GM12878 (cell line): ENCODE data around the gene OGFOD2. TPM values are rescaled to one million over a fixed set of nuclear protein-coding genes. Genes with fewer than 3 reads are reported as not detected.

Experiments used
- ATAC-seq: fragments of 200-7000 bp; cut with Tn5 transposase; 3 replicates; pipeline ENCODE4 v1.9.1; 2020; ENCODE audit warnings: mild to moderate bottlenecking, moderate library complexity
- BruUV-seq: library from RNA; stranded (reverse); fragments of 400-500 nt; replicated peaks from 2 replicates; lab custom pipeline; 2021; lab: Mats Ljungman, UMichigan
- CTCF ChIA-PET: fragments of 300-600 bp; sonication (Branson Sonifier 250); formaldehyde crosslinking; extraction: SDS; loops from one replicate; lab custom pipeline; 2021; ENCODE audit warnings: inconsistent platforms; lab: Yijun Ruan, JAX
- POLR2A ChIA-PET: fragments of 350-600 bp; formaldehyde crosslinking; extraction: SDS; loops from one replicate; lab custom pipeline; 2021; ENCODE audit warnings: inconsistent platforms; lab: Charles Lee
- RAD21 ChIA-PET: fragments of 300-600 bp; sonication (Branson Sonifier 250); formaldehyde crosslinking; loops from one replicate; lab custom pipeline; 2023; ENCODE audit warnings: antibody characterized with exemption; ENCODE audit not compliant: unreplicated experiment; lab: Charles Lee
- SMC1A ChIA-PET: fragments of 300-600 bp; sonication (Branson Sonifier 250); formaldehyde crosslinking; loops from one replicate; lab custom pipeline; 2023; ENCODE audit not compliant: unreplicated experiment, uncharacterized antibody; lab: Charles Lee
- DNase-seq: peaks from one replicate; pipeline ENCODE4 v3.0.0-alpha.2; 2011; ENCODE audit warnings: low read depth, low spot score
- FAIRE-seq: peaks from 3 replicates; lab custom pipeline; 2011; peaks lifted over from hg19 to GRCh38; lab: Jason Lieb, UNC
- H2AFZ ChIP-seq: 2 replicates; pipeline ENCODE4 v1.6.0; 2011; ENCODE audit warnings: low read depth, low read length, control low read depth; ENCODE audit not compliant: control insufficient read depth
- H3K27ac ChIP-seq: 2 replicates; pipeline ENCODE4 v1.5.1; 2011; ENCODE audit warnings: control low read depth; ENCODE audit not compliant: control insufficient read depth, insufficient read depth
- H3K27me3 ChIP-seq, 2 experiments: replicated peaks in 1 of 2; 2 replicates each; pipeline versions ENCODE4 v1.6.0 to v1.6.1; 2011; ENCODE audit warnings: low read length in 1 of 2; ENCODE audit not compliant: control insufficient read depth in 2 of 2, insufficient read depth in 2 of 2
- H3K36me3 ChIP-seq, 2 experiments: 2 replicates each; pipeline ENCODE4 v1.5.1; 2011; ENCODE audit warnings: low read length in 1 of 2; ENCODE audit not compliant: control insufficient read depth in 2 of 2, insufficient read depth in 2 of 2
- H3K4me1 ChIP-seq: 2 replicates; pipeline ENCODE4 v1.6.1; 2011; ENCODE audit warnings: mild to moderate bottlenecking, low read length, moderate library complexity, mixed read lengths; ENCODE audit not compliant: control insufficient read depth, insufficient read depth
- H3K4me2 ChIP-seq: 2 replicates; pipeline ENCODE4 v1.6.0; 2011; ENCODE audit warnings: control low read depth; ENCODE audit not compliant: control insufficient read depth, insufficient read depth
- H3K4me3 ChIP-seq: fragments of 200-600 bp; sonication (generic); 2 replicates; pipeline ENCODE4 v1.5.1; 2016
- H3K79me2 ChIP-seq: 2 replicates; pipeline ENCODE4 v1.6.0; 2011; ENCODE audit warnings: low read length; ENCODE audit not compliant: control insufficient read depth, insufficient read depth
- H3K9ac ChIP-seq: 2 replicates; pipeline ENCODE4 v1.8.0; 2011; ENCODE audit warnings: low read length, control low read depth, mixed read lengths; ENCODE audit not compliant: control insufficient read depth, insufficient read depth
- H3K9me3 ChIP-seq: replicated peaks from 3 replicates; pipeline ENCODE4 v1.5.1; 2011; ENCODE audit warnings: mild to moderate bottlenecking, low read length; ENCODE audit not compliant: control insufficient read depth, insufficient read depth
- H4K20me1 ChIP-seq: 2 replicates; pipeline ENCODE4 v1.6.0; 2011; ENCODE audit not compliant: control insufficient read depth, insufficient read depth
- ASH2L ChIP-seq: fragments of 300-600, 200-600 bp; sonication (generic); IDR thresholded peaks from 2 replicates; pipeline ENCODE4 v1.6.1; 2017; ENCODE audit warnings: low read depth, mild to moderate bottlenecking, borderline replicate concordance
- ATF2 ChIP-seq: IDR thresholded peaks from 2 replicates; pipeline ENCODE4 v1.6.1; 2012; ENCODE audit warnings: low read length, inconsistent platforms
- BCL11A ChIP-seq: IDR thresholded peaks from 2 replicates; pipeline ENCODE4 v1.6.1; 2011; ENCODE audit warnings: low read depth, low read length
- CEBPB ChIP-seq, 2 experiments: fragments of 150-350 bp in 1 of 2; IDR thresholded peaks; 2 replicates each; pipeline ENCODE4 v1.6.1; 2012 to 2014; ENCODE audit warnings: low read depth in 2 of 2, low read length in 2 of 2, borderline replicate concordance in 1 of 2, inconsistent platforms in 1 of 2
- CHD4 ChIP-seq: fragments of 200-600 bp; sonication (generic); IDR thresholded peaks from 2 replicates; pipeline ENCODE4 v1.6.1; 2016; ENCODE audit warnings: mild to moderate bottlenecking
- EGR1 ChIP-seq, 2 experiments: IDR thresholded peaks; 1 replicate in 1 of 2; 2 replicates in 1 of 2; pipeline ENCODE4 v1.6.1; 2011 to 2012; ENCODE audit warnings: low read depth in 2 of 2, low read length in 2 of 2, borderline replicate concordance in 1 of 2, mild to moderate bottlenecking in 1 of 2, moderate library complexity in 1 of 2
- GABPA ChIP-seq: IDR thresholded peaks from 2 replicates; pipeline ENCODE4 v1.6.1; 2014; ENCODE audit warnings: antibody characterized with exemption, low read depth, mild to moderate bottlenecking, inconsistent platforms
- IRF3 ChIP-seq: fragments of 450-650 bp; IDR thresholded peaks from 2 replicates; pipeline ENCODE4 v1.6.1; 2014; ENCODE audit warnings: mild to moderate bottlenecking
- KDM1A ChIP-seq: fragments of 200-600 bp; sonication (generic); IDR thresholded peaks from 2 replicates; pipeline ENCODE4 v1.6.1; 2016; ENCODE audit warnings: borderline replicate concordance
- MTA3 ChIP-seq: IDR thresholded peaks from 2 replicates; pipeline ENCODE4 v1.6.1; 2012; ENCODE audit warnings: low read length, inconsistent platforms, borderline replicate concordance
- NFIC ChIP-seq: IDR thresholded peaks from 2 replicates; pipeline ENCODE4 v1.6.1; 2012; ENCODE audit warnings: low read depth, mild to moderate bottlenecking, inconsistent platforms, low read length, moderate library complexity
- PBX3 ChIP-seq: IDR thresholded peaks from 2 replicates; pipeline ENCODE4 v1.6.1; 2011; ENCODE audit warnings: mild to moderate bottlenecking, low read depth, low read length, moderate library complexity; ENCODE audit not compliant: insufficient replicate concordance
- PML ChIP-seq: IDR thresholded peaks from 2 replicates; pipeline ENCODE4 v1.6.1; 2012; ENCODE audit warnings: low read length, inconsistent platforms
- POU2F2 ChIP-seq: IDR thresholded peaks from 3 replicates; pipeline ENCODE4 v1.6.1; 2011; ENCODE audit warnings: low read depth, mild to moderate bottlenecking, low read length, borderline replicate concordance
- RUNX3 ChIP-seq: IDR thresholded peaks from 2 replicates; pipeline ENCODE4 v1.6.1; 2012; ENCODE audit warnings: low read length, inconsistent platforms
- TARDBP ChIP-seq: IDR thresholded peaks from 2 replicates; pipeline ENCODE4 v1.6.1; 2016; ENCODE audit warnings: borderline replicate concordance
- TBL1XR1 ChIP-seq: IDR thresholded peaks from 2 replicates; pipeline ENCODE4 v1.6.1; 2012; ENCODE audit warnings: low read depth, low read length, improper control_type of control experiment
- WGBS: methylation state at CpG from one replicate; pipeline ENCODE4 v1.1.6; 2016; ENCODE audit warnings: low lambda C conversion rate; ENCODE audit not compliant: insufficient replicate concordance, insufficient coverage; ENCODE audit errors: missing lambda C conversion rate; 5-methylcytosine and 5-hydroxymethylcytosine counted together
- in situ Hi-C: fragments of 300-500 bp; cut with MboI; formaldehyde crosslinking; loops from 9 replicates; pipeline ENCODE4 v1.14.3; 2018; ENCODE audit warnings: mixed read lengths
- intact Hi-C: fragments of 100-400 bp; cut with micrococcal nuclease; formaldehyde crosslinking; loops from one replicate; pipeline ENCODE4 v1.14.2; 2022; ENCODE audit not compliant: unreplicated experiment
- polyA plus RNA-seq, 11 experiments: library from polyadenylated mRNA; depleted of rRNA in 4 of 11; unstranded in 6 of 11; stranded (reverse) in 5 of 11; fragments of >200 nt; fragmentation: Nextera tagmentation in 4 of 11; fragmentation: Illumina TruSeq in 1 of 11; extraction: Ambion mirVana in 4 of 11; extraction: Trizol in 1 of 11; gene quantifications; 1 replicate in 1 of 11; 2 replicates in 10 of 11; pipeline versions ENCODE4 v1.2.1 to v1.2.3, GENCODE V29; 2011 to 2016; ENCODE audit warnings: inconsistent platforms in 2 of 11, missing spikeins in 2 of 11, low read depth in 1 of 11
- total RNA-seq, 4 experiments: library from RNA; depleted of rRNA in 3 of 4; stranded (reverse); fragments of >200 nt in 3 of 4; fragmentation: Illumina TruSeq in 1 of 4; extraction: Trizol in 1 of 4; gene quantifications; 2 replicates each; pipeline versions ENCODE4 v1.2.1 to v1.2.3, GENCODE V29; 2013 to 2021

Gene OGFOD2
- total and polyA plus RNA-seq, 10 of the 15 experiments (the other 5 are each of a cell fraction or from before 2014, with no cell fraction given) = 0.93 to 29.2 (median 16.3) TPM

GRCh38 chr12:122975790-122976647 lies 975 bp downstream of the OGFOD2 start:
- WGBS = 37% methylated on average over 8 of the region's 8 CpGs
- no peak overlapping the region for H2AFZ ChIP-seq
- DNase-seq = no peak
- peaks cover 20% of the 10 kb centered on the region for H3K4me1 ChIP-seq
- CTCF ChIA-PET = interaction anchor here (0.7 to 3.4 kb wide), 5 partner anchors 11 to 262 kb away, joined by 3 to 15 read pairs (median 4); partner anchors contain the start of genes MPHOSPH9 and MTRFR
- peak overlapping the region; percentile 84 for H3K4me3 ChIP-seq
- SMC1A ChIA-PET = interaction anchor here (1.2 to 1.9 kb wide), 3 partner anchors 9 to 626 kb away, joined by 3 to 6 read pairs (median 5); partner anchors contain the start of gene DDX55
- POLR2A ChIA-PET = interaction anchor here (0.6 to 1.9 kb wide), 5 partner anchors 10 to 1414 kb away, joined by 3 to 9 read pairs (median 3); partner anchors contain the start of genes ABCB9, MPHOSPH9 and MTRFR
- no peak for ATAC-seq
- H3K27ac ChIP-seq = peak overlapping the region; percentile 99
- H4K20me1 ChIP-seq = no peaks in the 10 kb centered on the region
- FAIRE-seq = no peak
- intact Hi-C loops = loop anchor here (2.0 kb wide), 1 partner anchor 263 kb away; no protein-coding TSS in a partner anchor
- H3K36me3 ChIP-seq = peaks cover 0 to 4% of the 10 kb centered on the region in 2 experiments; a peak in 2 of 4 replicates
- peak overlapping the region; percentile 95 for H3K4me2 ChIP-seq
- H3K27me3 ChIP-seq = no peaks in the 10 kb centered on the region
- H3K79me2 ChIP-seq = peaks cover 30% of the 10 kb centered on the region
- RAD21 ChIA-PET = interaction anchor here (0.8 to 2.6 kb wide), 4 partner anchors 253 to 262 kb away, joined by 3 to 14 read pairs (median 4); partner anchors contain the start of genes MPHOSPH9 and MTRFR
- no peak for TF ChIP-seq EGR1 (IDR thresholded peaks at IDR 0.05; ENCODE audit: borderline replicate concordance in 1 of 2, low read depth in 2 of 2, low read length in 2 of 2)
- no peak for TF ChIP-seq TBL1XR1
- no peak for TF ChIP-seq GABPA
- TF ChIP-seq IRF3 = no peak
- TF ChIP-seq CEBPB (IDR thresholded peaks at IDR 0.05; ENCODE audit: borderline replicate concordance in 1 of 2, low read depth in 2 of 2, low read length in 2 of 2) = no peak
- no peak for TF ChIP-seq CHD4
- no peak for TF ChIP-seq MTA3
- no peak for TF ChIP-seq NFIC
- TF ChIP-seq BCL11A = no peak
- no peak for TF ChIP-seq PML
- TF ChIP-seq PBX3 = no peak
- no peak for TF ChIP-seq ASH2L
- TF ChIP-seq RUNX3 = no peak
- TF ChIP-seq KDM1A = no peak
- no peak for TF ChIP-seq ATF2
- TF ChIP-seq TARDBP = no peak
- TF ChIP-seq POU2F2 = no peak
- in situ Hi-C loops = loop anchor here (5.0 kb wide), 1 partner anchor 256 kb away; the partner anchor contains the start of genes MPHOSPH9 and MTRFR
- peak overlapping the region; percentile 100 for H3K9ac ChIP-seq
- H3K9me3 ChIP-seq = no peaks in the 10 kb centered on the region
- no TSS peak for BruUV-seq
